CD4-positive, CD25-positive, alpha-beta regulatory T cell (primary cell): ENCODE measurements around the gene NMRK2. TPM values are rescaled to one million over a fixed set of nuclear protein-coding genes. Genes with fewer than 3 reads are reported as not detected.
A peak's percentile ranks its signal among the peaks of the same experiment; 100 is the strongest.
"Not testable (repeated sequence)": the region's sequence is repeated elsewhere in the genome, so short reads cannot be mapped to it uniquely, and the experiment has no call there.

ENCODE experiments used
- ATAC-seq, 2 donors: fragments of 150-1000 bp; cut with Tn5 transposase; one replicate each; pipeline ENCODE4 v1.10.0; 2021; ENCODE audit warnings: low read depth in 2 of 2, moderate number of reproducible peaks in 2 of 2, moderate library complexity in 1 of 2
- DNase-seq, 3 donors: peaks; one replicate each; pipeline versions ENCODE4 v3.0.0 to v3.0.0-alpha.2; 2012 to 2022; ENCODE audit warnings: mixed read lengths in 1 of 3
- H3K27ac ChIP-seq: one replicate; pipeline ENCODE4 v1.7.0; 2013; ENCODE audit warnings: mild to moderate bottlenecking, low read length; ENCODE audit not compliant: insufficient read depth, poor library complexity, severe bottlenecking
- H3K27me3 ChIP-seq: one replicate; pipeline ENCODE4 v1.7.0; 2013; ENCODE audit warnings: low read length; ENCODE audit not compliant: control insufficient read depth, insufficient read depth
- H3K36me3 ChIP-seq: one replicate; pipeline ENCODE4 v1.7.0; 2013; ENCODE audit warnings: mild to moderate bottlenecking, low read length, moderate library complexity; ENCODE audit not compliant: control insufficient read depth, insufficient read depth
- H3K4me1 ChIP-seq: 2 replicates; pipeline ENCODE4 v1.7.0; 2013; ENCODE audit warnings: mild to moderate bottlenecking, low read length; ENCODE audit not compliant: insufficient read depth, control insufficient read depth, poor library complexity, severe bottlenecking
- H3K4me3 ChIP-seq: one replicate; pipeline ENCODE4 v1.7.0; 2013; ENCODE audit warnings: low read depth, mild to moderate bottlenecking, low read length, moderate library complexity
- H3K9me3 ChIP-seq, 2 experiments: 1 replicate in 1 of 2; 2 replicates in 1 of 2; pipeline ENCODE4 v1.7.0; 2013; ENCODE audit warnings: low read length in 2 of 2, mild to moderate bottlenecking in 1 of 2, moderate library complexity in 1 of 2; ENCODE audit not compliant: control insufficient read depth in 2 of 2
- H3K27ac Mint-ChIP-seq, 3 donors: one replicate each; pipeline ENCODE4 v1.8.0; 2020 to 2022; ENCODE audit warnings: mild to moderate bottlenecking in 3 of 3, mixed read lengths in 3 of 3, moderate library complexity in 2 of 3
- H3K27me3 Mint-ChIP-seq: one replicate; pipeline ENCODE4 v1.8.0; 2022; ENCODE audit warnings: mild to moderate bottlenecking, mixed read lengths
- H3K36me3 Mint-ChIP-seq: one replicate; pipeline ENCODE4 v1.8.0; 2020; ENCODE audit warnings: mixed read lengths
- H3K4me1 Mint-ChIP-seq, 4 donors: one replicate each; pipeline ENCODE4 v1.8.0; 2020 to 2022; ENCODE audit warnings: mixed read lengths in 4 of 4, mild to moderate bottlenecking in 1 of 4
- H3K4me3 Mint-ChIP-seq, 4 donors: one replicate each; pipeline ENCODE4 v1.8.0; 2020 to 2022; ENCODE audit warnings: mild to moderate bottlenecking in 4 of 4, mixed read lengths in 4 of 4, moderate library complexity in 3 of 4
- H3K9me3 Mint-ChIP-seq, 7 donors: one replicate each; pipeline ENCODE4 v1.8.0; 2020 to 2022; ENCODE audit warnings: mixed read lengths in 7 of 7, mild to moderate bottlenecking in 3 of 7, moderate library complexity in 2 of 7
- polyA plus RNA-seq, 4 donors: library from polyadenylated mRNA; unstranded; fragments of 300-500 nt; fragmentation: Illumina TruSeq; gene quantifications; one replicate each; pipeline ENCODE4 v1.2.3, GENCODE V29; 2021
- total RNA-seq: library from RNA; stranded (reverse); gene quantifications from one replicate; pipeline ENCODE4 v1.2.3, GENCODE V29; 2022

NMRK2 gene
- total and polyA plus RNA-seq, 5 donors from 2014 or later, result not detected

GRCh38 chr19:3963458-3964255, 30.8 kb downstream of the NMRK2 start:
- no peak overlapping the region for H3K4me3 ChIP-seq
- DNase-seq (no peak), ATAC-seq (no peak)
- Mint-ChIP-seq H3K36me3 (peaks cover 5% of the 10 kb centered on the region), H3K9me3 (no peaks in the 10 kb centered on the region), H3K4me3 (peak overlapping the region in 1 of 4 donors; percentile 47), H3K27me3 (no peaks in the 10 kb centered on the region), H3K27ac (no peak overlapping the region), H3K4me1 (peaks cover 0 to 12% (median under 1%) of the 10 kb centered on the region in 4 donors)
- no peak overlapping the region for H3K27ac ChIP-seq
- no peaks in the 10 kb centered on the region for H3K9me3 ChIP-seq
- no peaks in the 10 kb centered on the region for H3K4me1 ChIP-seq
- no peaks in the 10 kb centered on the region for H3K27me3 ChIP-seq
- peaks cover 63% of the 10 kb centered on the region for H3K36me3 ChIP-seq

GRCh38 chr19:3964256-3965194, 31.7 kb downstream of the NMRK2 start:
- ATAC-seq (no peak), DNase-seq (no peak)
- Histone ChIP-seq H3K27me3 (no peaks in the 10 kb centered on the region), H3K4me3 (no peak overlapping the region), H3K9me3 (no peaks in the 10 kb centered on the region), H3K27ac (no peak overlapping the region), H3K4me1 (peaks cover 7% of the 10 kb centered on the region), H3K36me3 (peaks cover 57% of the 10 kb centered on the region)
- peaks cover 5% of the 10 kb centered on the region for H3K36me3 Mint-ChIP-seq
- H3K4me3 Mint-ChIP-seq, result no peak overlapping the region
- no peak overlapping the region for H3K27ac Mint-ChIP-seq
- H3K4me1 Mint-ChIP-seq, result peaks cover 0 to 21% (median 4%) of the 10 kb centered on the region in 4 donors
- no peaks in the 10 kb centered on the region for H3K27me3 Mint-ChIP-seq
- no peaks in the 10 kb centered on the region for H3K9me3 Mint-ChIP-seq

GRCh38 chr19:3966051-3967017, 33.5 kb downstream of the NMRK2 start:
- Mint-ChIP-seq H3K4me1 (peaks cover 0 to 35% (median 15%) of the 10 kb centered on the region in 4 donors), H3K9me3 (no peaks in the 10 kb centered on the region), H3K27me3 (no peaks in the 10 kb centered on the region), H3K4me3 (peak overlapping the region in 1 of 4 donors; percentile 56), H3K27ac (peak overlapping the region in 1 of 3 donors; percentile 56), H3K36me3 (peaks cover 5% of the 10 kb centered on the region)
- H3K9me3 ChIP-seq, result no peaks in the 10 kb centered on the region
- H3K27ac ChIP-seq, result no peak overlapping the region
- ATAC-seq (no peak), DNase-seq (no peak)
- peaks cover 22% of the 10 kb centered on the region for H3K4me1 ChIP-seq
- no peak overlapping the region for H3K4me3 ChIP-seq
- no peaks in the 10 kb centered on the region for H3K27me3 ChIP-seq
- peaks cover 40% of the 10 kb centered on the region for H3K36me3 ChIP-seq

GRCh38 chr19:3967983-3968382, 35.1 kb downstream of the NMRK2 start:
- not testable (repeated sequence) for H3K36me3 Mint-ChIP-seq, H3K9me3 ChIP-seq, ATAC-seq, DNase-seq, H3K27ac ChIP-seq, H3K27me3 ChIP-seq, H3K27me3 Mint-ChIP-seq, H3K4me3 ChIP-seq, H3K9me3 Mint-ChIP-seq
- Mint-ChIP-seq H3K27ac (peak overlapping the region in 1 of 3 donors; percentile 56), H3K4me1 (peaks cover 0 to 37% (median 16%) of the 10 kb centered on the region in 4 donors), H3K4me3 (peak overlapping the region in 1 of 4 donors; percentile 15)
- Histone ChIP-seq H3K36me3 (peaks cover 29% of the 10 kb centered on the region), H3K4me1 (peaks cover 24% of the 10 kb centered on the region)

GRCh38 chr19:3968556-3969434, 35.9 kb downstream of the NMRK2 start:
- no peaks in the 10 kb centered on the region for H3K27me3 ChIP-seq
- H3K4me1 ChIP-seq, result peaks cover 24% of the 10 kb centered on the region
- Mint-ChIP-seq H3K27ac (peak overlapping the region in 2 of 3 donors; percentile 81 to 93), H3K27me3 (no peaks in the 10 kb centered on the region), H3K4me1 (peaks cover 0 to 37% (median 16%) of the 10 kb centered on the region in 4 donors), H3K9me3 (no peaks in the 10 kb centered on the region), H3K4me3 (peak overlapping the region; percentile 74 to 97 (median 90)), H3K36me3 (no peaks in the 10 kb centered on the region)
- H3K4me3 ChIP-seq, result no peak overlapping the region
- no peak for DNase-seq
- no peaks in the 10 kb centered on the region for H3K9me3 ChIP-seq
- peaks cover 21% of the 10 kb centered on the region for H3K36me3 ChIP-seq
- peak overlapping the region; percentile 1 for H3K27ac ChIP-seq
- no peak for ATAC-seq

GRCh38 chr19:3969435-3970312, 36.8 kb downstream of the NMRK2 start:
- DNase-seq (no peak), ATAC-seq (no peak)
- Histone ChIP-seq H3K27ac (peak overlapping the region; percentile 1), H3K4me3 (peak overlapping the region; percentile 75), H3K4me1 (peaks cover 24% of the 10 kb centered on the region), H3K9me3 (no peaks in the 10 kb centered on the region), H3K36me3 (peaks cover 16% of the 10 kb centered on the region), H3K27me3 (no peaks in the 10 kb centered on the region)
- Mint-ChIP-seq H3K4me3 (peak overlapping the region; percentile 90 to 97 (median 93)), H3K36me3 (no peaks in the 10 kb centered on the region), H3K9me3 (no peaks in the 10 kb centered on the region), H3K27ac (peak overlapping the region; percentile 81 to 93 (median 92)), H3K27me3 (no peaks in the 10 kb centered on the region), H3K4me1 (peaks cover 0 to 37% (median 16%) of the 10 kb centered on the region in 4 donors)
